A673 (cell line): ENCODE data around the gene RSF1. TPM values are rescaled to one million over a fixed set of nuclear protein-coding genes. Genes with fewer than 3 reads are reported as not detected.

Source experiments
- BruUV-seq: library from RNA; stranded (reverse); fragments of 400-500 nt; replicated peaks from 2 replicates; lab custom pipeline; 2021; lab: Mats Ljungman, UMichigan
- CTCF ChIA-PET: fragments of 300-600 bp; sonication (Branson Sonifier 250); formaldehyde crosslinking; loops from one replicate; lab custom pipeline; 2022; ENCODE audit warnings: antibody characterized with exemption; lab: Charles Lee
- POLR2A ChIA-PET: fragments of 300-600 bp; sonication (Branson Sonifier 250); formaldehyde crosslinking; loops from one replicate; lab custom pipeline; 2022; ENCODE audit warnings: antibody characterized with exemption; ENCODE audit not compliant: low non-redundant PET; lab: Charles Lee
- DNase-seq: peaks from one replicate; pipeline ENCODE4 v3.0.0-alpha.2; 2015; ENCODE audit warnings: low spot score
- H3K27ac ChIP-seq: fragments of 200-600 bp; sonication (generic); 2 replicates; pipeline ENCODE4 v1.5.1; 2016; ENCODE audit warnings: mixed run types, low read depth, mild to moderate bottlenecking, mixed read lengths, antibody characterized with exemption, low read length; ENCODE audit not compliant: poor library complexity, severe bottlenecking
- H3K27me3 ChIP-seq: fragments of 200-600 bp; sonication (generic); replicated peaks from 2 replicates; pipeline ENCODE4 v1.6.1; 2017; ENCODE audit warnings: mixed run types, low read depth, mild to moderate bottlenecking, mixed read lengths, antibody characterized with exemption, low read length; ENCODE audit not compliant: insufficient read depth, poor library complexity
- H3K36me3 ChIP-seq: fragments of 200-600 bp; sonication (generic); 2 replicates; pipeline ENCODE4 v1.6.1; 2016; ENCODE audit warnings: mixed run types, mild to moderate bottlenecking, mixed read lengths, antibody characterized with exemption, low read length; ENCODE audit not compliant: insufficient read depth, poor library complexity, severe bottlenecking
- H3K4me1 ChIP-seq: fragments of 200-600 bp; sonication (generic); 2 replicates; pipeline ENCODE4 v1.6.1; 2017; ENCODE audit warnings: mixed run types, mild to moderate bottlenecking, mixed read lengths, antibody characterized with exemption, low read length; ENCODE audit not compliant: insufficient read depth, poor library complexity, severe bottlenecking
- H3K4me3 ChIP-seq: fragments of 200-600 bp; sonication (generic); 2 replicates; pipeline ENCODE4 v1.5.1; 2016; ENCODE audit warnings: low read depth, mixed run types, mild to moderate bottlenecking, mixed read lengths, low read length; ENCODE audit not compliant: poor library complexity, severe bottlenecking
- H3K9me3 ChIP-seq: fragments of 200-600 bp; sonication (generic); 2 replicates; pipeline ENCODE4 v1.6.1; 2016; ENCODE audit warnings: mixed run types, low read depth, mild to moderate bottlenecking, mixed read lengths, antibody characterized with exemption, low read length; ENCODE audit not compliant: poor library complexity, severe bottlenecking
- EZH2 ChIP-seq: fragments of 200-600 bp; sonication (generic); IDR thresholded peaks from 2 replicates; pipeline ENCODE4 v1.6.1; 2017; ENCODE audit warnings: borderline replicate concordance, low read depth, mild to moderate bottlenecking, mixed read lengths, antibody characterized with exemption, low read length; ENCODE audit not compliant: poor library complexity, severe bottlenecking
- intact Hi-C: fragments of 100-400 bp; cut with micrococcal nuclease; formaldehyde crosslinking; loops from one replicate; pipeline ENCODE4 v1.10.0; 2022; ENCODE audit not compliant: unreplicated experiment
- total RNA-seq: library from RNA; stranded (reverse); gene quantifications from 2 replicates; pipeline ENCODE4 v1.2.3, GENCODE V29; 2021
- TF ChIP-seq, protein P1 (sequence below): fragments of 300-800, 200-600 bp; sonication (generic); conservative IDR thresholded peaks from 2 replicates; pipeline ENCODE4 v1.5.1; 2017; ENCODE audit warnings: low read depth, mild to moderate bottlenecking, antibody characterized with exemption, low read length, moderate library complexity, mixed read lengths

The RSF1 gene
- total RNA-seq, 1 experiment from 2014 or later: 94.1 TPM

DNA sequence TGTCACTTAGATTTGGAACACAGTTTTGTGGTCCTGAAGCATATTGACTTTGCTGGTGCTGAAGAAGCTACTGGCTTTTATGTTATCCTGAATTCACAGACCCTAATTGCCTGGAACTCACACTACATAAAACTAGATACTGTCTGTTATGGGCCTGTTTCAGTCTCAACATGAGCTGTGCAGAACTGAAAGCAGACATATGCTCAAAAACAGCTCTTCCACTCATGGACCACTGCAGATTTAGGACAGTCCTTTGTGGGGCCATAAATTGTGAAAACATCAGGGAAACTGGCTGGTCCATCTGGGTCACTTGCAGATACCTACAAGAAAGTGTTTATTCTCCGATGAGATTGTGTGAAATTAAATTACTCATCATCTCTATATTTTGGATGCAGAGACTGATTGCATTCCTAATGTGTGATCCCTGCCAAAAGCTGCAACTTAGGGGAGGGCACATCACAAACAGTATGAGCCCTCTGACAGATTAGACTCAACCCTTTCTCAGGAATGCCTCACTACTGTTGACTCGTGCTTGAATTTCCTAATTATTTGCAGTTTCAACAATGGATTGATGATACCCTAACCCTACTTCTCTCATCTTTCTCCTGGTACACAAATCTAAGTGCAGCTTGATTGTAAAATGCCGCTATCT lies 172.7 kb downstream of the RSF1 start:
- CTCF ChIA-PET: no interaction called here
- TF ChIP-seq, protein P1, sequence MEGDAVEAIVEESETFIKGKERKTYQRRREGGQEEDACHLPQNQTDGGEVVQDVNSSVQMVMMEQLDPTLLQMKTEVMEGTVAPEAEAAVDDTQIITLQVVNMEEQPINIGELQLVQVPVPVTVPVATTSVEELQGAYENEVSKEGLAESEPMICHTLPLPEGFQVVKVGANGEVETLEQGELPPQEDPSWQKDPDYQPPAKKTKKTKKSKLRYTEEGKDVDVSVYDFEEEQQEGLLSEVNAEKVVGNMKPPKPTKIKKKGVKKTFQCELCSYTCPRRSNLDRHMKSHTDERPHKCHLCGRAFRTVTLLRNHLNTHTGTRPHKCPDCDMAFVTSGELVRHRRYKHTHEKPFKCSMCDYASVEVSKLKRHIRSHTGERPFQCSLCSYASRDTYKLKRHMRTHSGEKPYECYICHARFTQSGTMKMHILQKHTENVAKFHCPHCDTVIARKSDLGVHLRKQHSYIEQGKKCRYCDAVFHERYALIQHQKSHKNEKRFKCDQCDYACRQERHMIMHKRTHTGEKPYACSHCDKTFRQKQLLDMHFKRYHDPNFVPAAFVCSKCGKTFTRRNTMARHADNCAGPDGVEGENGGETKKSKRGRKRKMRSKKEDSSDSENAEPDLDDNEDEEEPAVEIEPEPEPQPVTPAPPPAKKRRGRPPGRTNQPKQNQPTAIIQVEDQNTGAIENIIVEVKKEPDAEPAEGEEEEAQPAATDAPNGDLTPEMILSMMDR: no peak
- TF ChIP-seq EZH2: no peak
- intact Hi-C loops: no loop called here
- Histone ChIP-seq H3K27me3 (no peaks in the 10 kb centered on the region), H3K27ac (no peak overlapping the region), H3K9me3 (no peaks in the 10 kb centered on the region), H3K36me3 (no peaks in the 10 kb centered on the region), H3K4me3 (no peak overlapping the region), H3K4me1 (peaks cover 12% of the 10 kb centered on the region)
- no TSS peak for BruUV-seq
- POLR2A ChIA-PET: no interaction called here
- no peak for DNase-seq

DNA sequence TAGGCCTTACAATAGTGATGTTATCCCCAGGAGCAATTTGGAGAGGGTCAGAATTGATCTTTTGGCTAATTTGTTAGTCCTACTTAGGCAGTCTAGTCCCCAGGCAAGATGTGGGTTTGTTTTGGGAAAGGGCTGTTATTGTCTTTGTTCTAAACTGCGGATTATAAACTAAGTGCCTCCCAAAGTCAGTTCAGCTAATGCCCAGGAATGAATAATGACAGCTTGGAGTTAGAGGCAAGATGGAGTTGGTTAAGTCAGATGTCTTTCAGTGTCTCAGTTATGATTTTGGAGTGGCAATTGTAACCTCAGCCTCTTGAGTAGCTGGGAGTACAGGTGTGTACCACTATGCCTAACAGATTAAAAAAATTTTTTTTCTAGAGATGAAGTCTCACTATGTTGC lies 175.6 kb downstream of the RSF1 start:
- H3K27ac ChIP-seq: no peak overlapping the region
- H3K4me1 ChIP-seq: peaks cover 12% of the 10 kb centered on the region
- BruUV-seq: no TSS peak
- H3K9me3 ChIP-seq: no peaks in the 10 kb centered on the region
- no peak for DNase-seq
- intact Hi-C loops: no loop called here
- no peak overlapping the region for H3K4me3 ChIP-seq
- ChIA-PET CTCF (no interaction called here), POLR2A (no interaction called here)
- TF ChIP-seq, protein P1: no peak
- TF ChIP-seq EZH2: no peak
- H3K27me3 ChIP-seq: no peaks in the 10 kb centered on the region
- H3K36me3 ChIP-seq: no peaks in the 10 kb centered on the region

DNA sequence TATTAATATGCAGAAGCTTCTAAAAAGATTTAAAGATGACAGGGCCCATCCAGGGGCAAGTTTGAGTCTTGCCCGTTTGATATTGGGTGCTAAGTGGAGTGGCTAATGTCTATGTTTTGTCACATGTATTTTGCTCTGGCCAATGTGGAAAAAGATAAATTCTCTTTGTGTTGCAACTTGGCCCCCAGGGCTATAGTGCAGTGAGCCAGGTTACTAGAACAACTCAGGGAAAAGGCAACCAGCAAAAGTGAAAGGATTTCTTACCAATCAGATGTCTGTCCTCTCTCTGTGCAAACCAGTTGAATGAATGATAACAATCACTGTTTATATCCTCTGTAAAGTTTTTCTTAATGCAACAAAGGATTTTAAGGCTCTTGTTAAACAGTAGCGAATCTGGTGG lies 178.3 kb downstream of the RSF1 start:
- BruUV-seq: no TSS peak
- Histone ChIP-seq H3K4me3 (no peak overlapping the region), H3K36me3 (no peaks in the 10 kb centered on the region), H3K27me3 (no peaks in the 10 kb centered on the region), H3K9me3 (no peaks in the 10 kb centered on the region), H3K27ac (no peak overlapping the region), H3K4me1 (peaks cover 18% of the 10 kb centered on the region)
- no peak for TF ChIP-seq EZH2
- TF ChIP-seq, protein P1: no peak
- DNase-seq: no peak
- intact Hi-C loops: no loop called here
- CTCF ChIA-PET: no interaction called here
- POLR2A ChIA-PET: no interaction called here
